ENCODE measurements around the gene MAPK10. TPM values are rescaled to one million over a fixed set of nuclear protein-coding genes. Genes with fewer than 3 reads are reported as not detected.

Gene MAPK10
- total RNA-seq, 2 experiments from 2014 or later = 0.28 to 0.36 TPM

GRCh38 chr4:86223472-86223871 lies 136.4 kb downstream of the MAPK10 start:
- Mint-ChIP-seq H3K36me3 (ENCODE audit: low read depth) (no peaks in the 10 kb centered on the region), H3K4me1 (ENCODE audit: low read depth) (no peaks in the 10 kb centered on the region), H3K9me3 (no peaks in the 10 kb centered on the region), H3K4me3 (no peak overlapping the region), H3K27me3 (no peaks in the 10 kb centered on the region), H3K27ac (no peak overlapping the region)
- DNase-seq (peak in 1 of 14 experiments; percentile 1), ATAC-seq (ENCODE audit: poor library complexity) (no peak)
- no peak for TF ChIP-seq CTCF (IDR thresholded peaks at IDR 0.05)
- no peak overlapping the region for H3K4me3 ChIP-seq (ENCODE audit: low read length)
- no peaks in the 10 kb centered on the region for H3K9me3 ChIP-seq (ENCODE audit: control insufficient read depth in 1 of 2, insufficient read depth in 1 of 2, low read length in 2 of 2)
- no peaks in the 10 kb centered on the region for H3K4me1 ChIP-seq (ENCODE audit: insufficient read depth, low read length)
- H3K36me3 ChIP-seq (ENCODE audit: insufficient read depth, low read length) = no peaks in the 10 kb centered on the region
- H3K27me3 ChIP-seq (ENCODE audit: control insufficient read depth in 1 of 2, insufficient read depth in 2 of 2, low read length in 2 of 2) = no peaks in the 10 kb centered on the region
- intact Hi-C loops (cut with DNase I, micrococcal nuclease) = no loop called here
- H3K27ac ChIP-seq (ENCODE audit: low read depth in 1 of 2, low read length in 2 of 2) = no peak overlapping the region
- POLR2A ChIA-PET = no interaction called here
- CTCF ChIA-PET = no interaction called here

GRCh38 chr4:86221002-86221401 lies 138.9 kb downstream of the MAPK10 start:
- Histone ChIP-seq H3K27ac (ENCODE audit: low read depth in 1 of 2, low read length in 2 of 2) (no peak overlapping the region), H3K36me3 (ENCODE audit: insufficient read depth, low read length) (no peaks in the 10 kb centered on the region), H3K4me3 (ENCODE audit: low read length) (no peak overlapping the region), H3K4me1 (ENCODE audit: insufficient read depth, low read length) (no peaks in the 10 kb centered on the region), H3K9me3 (ENCODE audit: control insufficient read depth in 1 of 2, insufficient read depth in 1 of 2, low read length in 2 of 2) (peaks cover 0 to 4% of the 10 kb centered on the region in 2 experiments), H3K27me3 (ENCODE audit: control insufficient read depth in 1 of 2, insufficient read depth in 2 of 2, low read length in 2 of 2) (no peaks in the 10 kb centered on the region)
- Mint-ChIP-seq H3K9me3 (no peaks in the 10 kb centered on the region), H3K27ac (no peak overlapping the region), H3K4me1 (ENCODE audit: low read depth) (no peaks in the 10 kb centered on the region), H3K4me3 (no peak overlapping the region), H3K36me3 (ENCODE audit: low read depth) (no peaks in the 10 kb centered on the region), H3K27me3 (no peaks in the 10 kb centered on the region)
- ChIA-PET CTCF (no interaction called here), POLR2A (no interaction called here)
- intact Hi-C loops (cut with DNase I, micrococcal nuclease) = no loop called here
- TF ChIP-seq CTCF (IDR thresholded peaks at IDR 0.05) = no peak
- no peak for ATAC-seq (ENCODE audit: poor library complexity)
- no peak for DNase-seq

GRCh38 chr4:86220121-86220520 lies 139.7 kb downstream of the MAPK10 start:
- ATAC-seq (ENCODE audit: poor library complexity) (no peak), DNase-seq (no peak)
- no peaks in the 10 kb centered on the region for H3K27me3 Mint-ChIP-seq
- H3K4me1 Mint-ChIP-seq (ENCODE audit: low read depth) = no peaks in the 10 kb centered on the region
- Histone ChIP-seq H3K27ac (ENCODE audit: low read depth in 1 of 2, low read length in 2 of 2) (no peak overlapping the region), H3K9me3 (ENCODE audit: control insufficient read depth in 1 of 2, insufficient read depth in 1 of 2, low read length in 2 of 2) (peaks cover 0 to 4% of the 10 kb centered on the region in 2 experiments), H3K4me3 (ENCODE audit: low read length) (no peak overlapping the region), H3K36me3 (ENCODE audit: insufficient read depth, low read length) (no peaks in the 10 kb centered on the region), H3K27me3 (ENCODE audit: control insufficient read depth in 1 of 2, insufficient read depth in 2 of 2, low read length in 2 of 2) (no peaks in the 10 kb centered on the region), H3K4me1 (ENCODE audit: insufficient read depth, low read length) (no peaks in the 10 kb centered on the region)
- no peak overlapping the region for H3K4me3 Mint-ChIP-seq
- H3K27ac Mint-ChIP-seq = no peak overlapping the region
- ChIA-PET POLR2A (no interaction called here), CTCF (no interaction called here)
- H3K9me3 Mint-ChIP-seq = peaks cover 1% of the 10 kb centered on the region
- H3K36me3 Mint-ChIP-seq (ENCODE audit: low read depth) = no peaks in the 10 kb centered on the region
- no peak for TF ChIP-seq CTCF (IDR thresholded peaks at IDR 0.05)
- intact Hi-C loops (cut with DNase I, micrococcal nuclease) = no loop called here
